ENCODE results near the gene GON7.

Gene GON7, protein sequence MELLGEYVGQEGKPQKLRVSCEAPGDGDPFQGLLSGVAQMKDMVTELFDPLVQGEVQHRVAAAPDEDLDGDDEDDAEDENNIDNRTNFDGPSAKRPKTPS

GRCh38 chr14:93206793-93207467 is at the start of gene GON7, which contains the start of gene UBR7:
TSS of gene GON7 (minus strand) at chr14:93207065. CDS start at chr14:93207037, 28 bp downstream.
TSS of gene UBR7 (plus strand) at chr14:93207256. CDS start at chr14:93207292, 36 bp downstream.
- TF ChIP-seq GATA2 (IDR thresholded peaks at IDR 0.05; ENCODE audit: low read depth, low read length) = no peak
- TF ChIP-seq GATA3 (IDR thresholded peaks at IDR 0.05; ENCODE audit: low read depth, low read length) = no peak

DNA sequence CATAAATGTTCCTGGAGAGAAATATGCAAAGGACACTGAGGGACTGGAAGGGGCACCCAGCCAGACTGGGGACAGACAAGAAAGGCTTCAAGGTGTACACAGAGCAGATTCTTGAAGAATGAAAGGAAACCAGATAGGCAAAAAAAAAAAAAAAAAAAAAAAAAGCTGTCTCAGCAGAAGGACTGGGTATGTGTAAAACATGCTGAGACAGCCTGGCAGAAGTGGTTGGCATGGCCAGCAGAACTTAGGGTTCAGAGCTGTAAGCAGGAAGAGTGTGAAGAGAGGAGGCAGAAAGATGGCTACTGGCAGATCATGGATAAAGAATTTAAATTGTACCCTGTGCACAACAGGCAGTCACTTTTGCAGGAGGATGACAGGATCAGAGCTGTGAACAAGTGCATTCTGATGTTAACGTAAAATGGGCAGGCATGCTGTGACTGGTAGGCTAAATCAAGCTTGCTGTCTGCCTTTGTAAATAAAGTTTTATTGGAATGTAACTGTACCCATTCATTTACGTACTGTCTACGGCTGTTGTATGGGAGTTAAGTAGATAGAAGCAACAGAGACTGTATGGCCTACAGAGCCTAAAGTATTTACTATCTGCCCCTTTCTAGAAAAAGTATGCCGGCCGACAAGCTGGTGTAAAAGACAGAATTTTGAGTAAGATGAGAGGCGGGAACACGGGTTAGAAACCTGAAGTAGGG is 42.4 kb upstream of the GON7 start:
- TF ChIP-seq GATA2 (IDR thresholded peaks at IDR 0.05; ENCODE audit: low read depth, low read length) (no peak), GATA3 (IDR thresholded peaks at IDR 0.05; ENCODE audit: low read depth, low read length) (no peak)

GRCh38 chr14:93246534-93246933 is 39.7 kb upstream of the GON7 start:
- TF ChIP-seq GATA3 (IDR thresholded peaks at IDR 0.05; ENCODE audit: low read depth, low read length) (no peak), GATA2 (IDR thresholded peaks at IDR 0.05; ENCODE audit: low read depth, low read length) (no peak)

GRCh38 chr14:93245764-93246420 is 39.0 kb upstream of the GON7 start:
- TF ChIP-seq GATA3 (IDR thresholded peaks at IDR 0.05; ENCODE audit: low read depth, low read length) (no peak), GATA2 (IDR thresholded peaks at IDR 0.05; ENCODE audit: low read depth, low read length) (no peak)

DNA sequence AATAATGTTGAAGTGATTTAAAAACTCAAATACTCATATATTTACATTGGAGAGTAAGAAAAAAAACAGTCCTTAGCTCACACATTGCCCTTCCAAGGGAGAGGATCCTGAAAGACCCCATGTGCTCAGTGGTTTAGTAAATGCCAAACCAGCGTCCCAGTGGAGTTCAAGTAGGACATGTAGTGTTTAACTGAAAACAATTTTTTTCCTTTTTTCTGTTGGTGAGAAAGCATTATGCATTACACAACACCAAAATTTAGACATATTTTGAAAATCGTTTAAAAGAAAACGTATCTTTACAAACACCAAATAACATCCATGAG is 33.8 kb upstream of the GON7 start:
- TF ChIP-seq GATA3 (IDR thresholded peaks at IDR 0.05; ENCODE audit: low read depth, low read length) (no peak), GATA2 (IDR thresholded peaks at IDR 0.05; ENCODE audit: low read depth, low read length) (no peak)

DNA sequence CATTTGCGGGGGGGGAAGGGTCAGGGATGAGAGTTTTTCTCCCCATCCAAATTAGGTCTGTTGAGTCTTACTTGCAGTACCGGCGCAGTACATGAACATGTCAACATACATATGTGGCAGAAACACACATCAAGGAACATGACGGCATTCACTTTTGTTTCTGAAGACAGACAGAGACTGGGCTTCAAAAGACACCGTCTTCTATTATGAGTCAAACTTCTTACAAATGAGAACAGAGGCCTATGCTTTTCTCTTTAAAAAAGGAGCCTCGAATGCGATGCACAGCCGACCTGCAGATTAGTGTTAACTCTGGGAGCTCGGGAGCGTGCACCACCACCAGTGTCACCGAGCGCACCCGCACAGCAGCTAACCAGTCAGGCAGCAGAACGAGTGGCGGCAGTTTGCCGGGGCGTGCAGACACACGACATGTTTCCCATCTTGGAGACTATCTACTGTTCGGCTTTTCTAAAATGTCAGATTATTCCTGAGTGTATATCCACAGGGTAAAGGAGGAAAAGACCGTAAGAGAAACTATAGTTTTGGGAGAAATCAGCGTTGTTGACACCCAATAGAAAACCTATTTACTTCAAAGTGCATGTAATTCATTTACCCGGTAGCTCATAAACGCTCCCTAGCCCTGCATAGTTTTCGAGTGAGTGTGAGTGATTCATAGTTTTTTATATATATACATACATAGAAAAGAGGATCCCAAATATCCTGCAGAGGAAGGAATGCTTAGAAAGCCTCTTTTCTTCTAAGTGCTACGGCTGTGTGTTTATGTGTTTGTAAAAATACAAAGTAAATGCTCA is 33.2 kb upstream of the GON7 start:
- TF ChIP-seq GATA2 (IDR thresholded peaks at IDR 0.05; ENCODE audit: low read depth, low read length) = no peak

DNA sequence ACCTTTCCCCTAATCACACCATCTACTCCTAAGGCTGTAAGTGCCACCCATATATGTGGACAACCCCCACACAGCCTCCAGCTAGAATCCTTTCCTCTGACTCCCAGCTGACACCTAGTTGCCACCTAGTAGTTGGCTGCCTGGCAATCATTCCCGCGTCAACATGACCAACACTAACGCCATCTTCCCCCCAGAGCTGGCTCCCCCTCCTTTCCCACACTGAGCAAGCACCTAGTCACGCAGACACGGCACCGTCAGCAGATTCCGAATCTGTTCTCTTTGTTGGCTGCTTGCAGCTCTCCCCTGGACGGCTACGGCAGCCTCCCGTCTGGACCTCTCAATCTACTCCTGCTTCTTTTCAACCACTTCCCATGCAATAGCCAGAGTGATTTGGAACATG is 27.9 kb upstream of the GON7 start:
- TF ChIP-seq GATA2 (IDR thresholded peaks at IDR 0.05; ENCODE audit: low read depth, low read length) (no peak), GATA3 (IDR thresholded peaks at IDR 0.05; ENCODE audit: low read depth, low read length) (no peak)

- no peak for TF ChIP-seq GATA2 (IDR thresholded peaks at IDR 0.05; ENCODE audit: low read depth, low read length)
- TF ChIP-seq GATA3 (IDR thresholded peaks at IDR 0.05; ENCODE audit: low read depth, low read length) = no peak
Observed at GRCh38 chr14:93232159-93232558, 25.3 kb upstream of the GON7 start.

GRCh38 chr14:93231129-93231979 is 24.5 kb upstream of the GON7 start:
- TF ChIP-seq GATA2 (IDR thresholded peaks at IDR 0.05; ENCODE audit: low read depth, low read length) (no peak), GATA3 (IDR thresholded peaks at IDR 0.05; ENCODE audit: low read depth, low read length) (no peak)

DNA sequence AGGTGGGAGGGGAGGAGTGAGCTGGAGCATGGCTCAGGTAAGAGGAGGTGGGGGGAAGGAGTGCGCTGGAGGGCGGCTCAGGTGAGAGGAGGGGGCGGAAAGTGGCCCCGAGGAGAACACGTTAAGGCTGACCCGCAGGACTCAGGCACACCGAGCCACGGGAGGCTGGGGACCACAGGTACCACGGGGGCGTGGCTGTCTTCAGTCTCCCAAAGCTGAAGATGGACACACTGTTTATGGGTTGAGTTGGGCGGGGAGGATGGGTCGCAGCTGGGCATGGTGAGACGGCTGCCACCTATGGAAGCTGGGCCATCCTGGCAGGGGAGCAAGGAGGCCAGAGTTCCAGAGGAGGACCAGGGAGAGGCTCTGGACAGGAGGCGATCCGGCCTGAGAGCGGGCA is 23.7 kb upstream of the GON7 start:
- TF ChIP-seq GATA3 (IDR thresholded peaks at IDR 0.05; ENCODE audit: low read depth, low read length) = no peak
- no peak for TF ChIP-seq GATA2 (IDR thresholded peaks at IDR 0.05; ENCODE audit: low read depth, low read length)

GRCh38 chr14:93228550-93228949 is 21.7 kb upstream of the GON7 start:
- TF ChIP-seq GATA3 (IDR thresholded peaks at IDR 0.05; ENCODE audit: low read depth, low read length) (no peak), GATA2 (IDR thresholded peaks at IDR 0.05; ENCODE audit: low read depth, low read length) (no peak)

DNA sequence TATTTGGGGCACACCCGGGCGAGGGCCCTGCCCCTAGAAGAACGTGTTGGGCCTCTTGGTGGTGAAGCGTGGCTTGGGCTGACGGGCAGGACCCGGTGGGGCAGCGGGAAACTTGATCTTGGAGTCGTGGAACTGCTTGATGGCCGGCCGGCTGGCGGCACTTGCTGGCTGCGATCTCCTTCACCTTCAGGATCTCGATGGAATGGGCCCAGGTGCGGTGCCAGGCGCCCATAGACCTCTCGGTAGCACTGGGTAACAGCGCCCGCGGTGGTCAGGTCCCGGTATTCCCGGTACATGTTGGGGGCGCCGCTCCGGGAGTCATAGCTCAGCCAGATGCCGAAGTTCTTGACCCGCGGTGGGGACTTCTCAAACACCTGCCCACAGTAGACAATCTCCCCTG is 16.7 kb upstream of the GON7 start:
- TF ChIP-seq GATA3 (IDR thresholded peaks at IDR 0.05; ENCODE audit: low read depth, low read length) = no peak
- no peak for TF ChIP-seq GATA2 (IDR thresholded peaks at IDR 0.05; ENCODE audit: low read depth, low read length)

DNA sequence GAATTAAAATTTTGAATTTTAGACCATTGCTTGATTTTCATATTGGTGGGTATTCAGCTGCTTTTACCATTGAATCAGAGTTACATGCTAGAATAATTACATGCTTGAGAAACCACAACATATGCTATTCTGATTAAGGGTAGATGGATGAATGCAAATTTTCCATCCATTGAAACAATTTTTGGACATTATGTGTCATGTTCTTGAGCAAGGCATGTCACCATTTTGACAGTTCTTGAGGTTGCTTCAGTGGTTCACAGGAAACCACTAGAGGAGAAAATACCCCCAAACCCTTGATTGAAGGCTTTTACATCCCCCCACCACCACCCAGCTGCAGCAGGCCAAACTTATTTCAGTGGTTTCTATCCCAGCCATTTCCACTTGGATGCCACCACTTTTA is 13.6 kb upstream of the GON7 start:
- TF ChIP-seq GATA3 (IDR thresholded peaks at IDR 0.05; ENCODE audit: low read depth, low read length) (no peak), GATA2 (IDR thresholded peaks at IDR 0.05; ENCODE audit: low read depth, low read length) (no peak)
